ENCODE data around the gene CHSY3.

CHSY3 gene

GRCh38 chr5:130032807-130033206, 128.5 kb downstream of the CHSY3 start:
- DNase-seq = no peak

GRCh38 chr5:130034566-130035210, 130.4 kb downstream of the CHSY3 start:
- no peak for DNase-seq

GRCh38 chr5:130035388-130035787, 131.1 kb downstream of the CHSY3 start:
- no peak for DNase-seq

- DNase-seq = no peak
Observed at GRCh38 chr5:130037905-130038304, 133.6 kb downstream of the CHSY3 start.

GRCh38 chr5:130043834-130044233, 139.6 kb downstream of the CHSY3 start:
- no peak for DNase-seq

- no peak for DNase-seq
Observed at GRCh38 chr5:130045334-130045733, 141.1 kb downstream of the CHSY3 start.

- no peak for DNase-seq
Observed at GRCh38 chr5:130050585-130050984, 146.3 kb downstream of the CHSY3 start.

GRCh38 chr5:130052752-130053151, 148.5 kb downstream of the CHSY3 start:
- DNase-seq = no peak

GRCh38 chr5:130055572-130055971, 151.3 kb downstream of the CHSY3 start:
- no peak for DNase-seq

GRCh38 chr5:130061746-130062145, 157.5 kb downstream of the CHSY3 start:
- DNase-seq = no peak

GRCh38 chr5:130063603-130064002, 159.3 kb downstream of the CHSY3 start:
- no peak for DNase-seq

GRCh38 chr5:130064484-130064883, 160.2 kb downstream of the CHSY3 start:
- no peak for DNase-seq

GRCh38 chr5:130065617-130066016, 161.4 kb downstream of the CHSY3 start:
- no peak for DNase-seq

- no peak for DNase-seq
Observed at GRCh38 chr5:130066644-130067043, 162.4 kb downstream of the CHSY3 start.

- DNase-seq = no peak
Observed at GRCh38 chr5:130067364-130067763, 163.1 kb downstream of the CHSY3 start.

GRCh38 chr5:130068101-130068500, 163.8 kb downstream of the CHSY3 start:
- no peak for DNase-seq

GRCh38 chr5:130068988-130069387, 164.7 kb downstream of the CHSY3 start:
- DNase-seq = no peak

- no peak for DNase-seq
Observed at GRCh38 chr5:130074820-130075219, 170.6 kb downstream of the CHSY3 start.

GRCh38 chr5:130077007-130077406, 172.7 kb downstream of the CHSY3 start:
- DNase-seq = no peak

GRCh38 chr5:130078661-130079060, 174.4 kb downstream of the CHSY3 start:
- no peak for DNase-seq

GRCh38 chr5:130090569-130091270, 186.5 kb downstream of the CHSY3 start:
- DNase-seq = no peak

- DNase-seq = no peak
Observed at GRCh38 chr5:130092991-130093390, 188.7 kb downstream of the CHSY3 start.

- DNase-seq = no peak
Observed at GRCh38 chr5:130096483-130096882, 192.2 kb downstream of the CHSY3 start.

GRCh38 chr5:130099008-130099407, 194.7 kb downstream of the CHSY3 start:
- DNase-seq = no peak

GRCh38 chr5:130102375-130102774, 198.1 kb downstream of the CHSY3 start:
- no peak for DNase-seq

Measured in stimulated activated naive CD4-positive, alpha-beta T cell treated with Interleukin-2 at 50 U/mL for 16 hours (primary cell).